ENCODE results near the gene ZNF326.

ZNF326 gene

GRCh38 chr1:89972024-89972423, 22.9 kb upstream of the ZNF326 start:
- no peak for DNase-seq (ENCODE audit: low spot score)
- H2BK12ac ChIP-seq (ENCODE audit: low read length): no peak overlapping the region
- no peak overlapping the region for H4K8ac ChIP-seq (ENCODE audit: low read depth, low read length)
- H4K91ac ChIP-seq (ENCODE audit: low read depth, low read length, poor library complexity): no peak overlapping the region
- no peak overlapping the region for H3K23ac ChIP-seq (ENCODE audit: low read depth, low read length, poor library complexity)
- no peak overlapping the region for H2AK5ac ChIP-seq (ENCODE audit: low read depth, low read length)
- H3K4me3 ChIP-seq (ENCODE audit: low read length in 2 of 2): no peak overlapping the region
- no peaks in the 10 kb centered on the region for H3K9me3 ChIP-seq (replicated peaks in 1 of 2; ENCODE audit: control insufficient read depth in 2 of 2, insufficient read depth in 1 of 2, low read depth in 1 of 2, low read length in 2 of 2)
- H3K79me1 ChIP-seq (ENCODE audit: low read depth, low read length): no peaks in the 10 kb centered on the region
- H2BK5ac ChIP-seq (ENCODE audit: low read length): no peak overlapping the region
- H3K4ac ChIP-seq (ENCODE audit: low read length): no peak overlapping the region
- no peak overlapping the region for H3K27ac ChIP-seq (replicated peaks; ENCODE audit: low read length)
- H2BK15ac ChIP-seq (ENCODE audit: low read length): no peak overlapping the region
- no peaks in the 10 kb centered on the region for H3K36me3 ChIP-seq (replicated peaks in 1 of 2; ENCODE audit: control insufficient read depth in 2 of 2, insufficient read depth in 2 of 2, low read length in 2 of 2)
- H3K18ac ChIP-seq (ENCODE audit: low read length): no peak overlapping the region
- H3K27me3 ChIP-seq (ENCODE audit: control insufficient read depth in 3 of 3, insufficient read depth in 3 of 3, low read depth in 1 of 3, low read length in 3 of 3): no peaks in the 10 kb centered on the region
- H2AFZ ChIP-seq (ENCODE audit: low read length): no peak overlapping the region
- no peaks in the 10 kb centered on the region for H3K4me1 ChIP-seq (ENCODE audit: control insufficient read depth in 2 of 2, insufficient read depth in 1 of 2, low read depth in 1 of 2, low read length in 2 of 2)
- H3K4me2 ChIP-seq (ENCODE audit: insufficient read depth, low read length, poor library complexity, severe bottlenecking): no peak overlapping the region
- no peak overlapping the region for H3K14ac ChIP-seq (ENCODE audit: low read length)
- no peak overlapping the region for H3K9ac ChIP-seq (ENCODE audit: low read depth, low read length, poor library complexity)
- no peak overlapping the region for H2BK120ac ChIP-seq (ENCODE audit: low read depth, low read length)

- Histone ChIP-seq H4K8ac (ENCODE audit: low read depth, low read length) (no peak overlapping the region), H3K9me3 (replicated peaks in 1 of 2; ENCODE audit: control insufficient read depth in 2 of 2, insufficient read depth in 1 of 2, low read depth in 1 of 2, low read length in 2 of 2) (no peaks in the 10 kb centered on the region), H3K4me2 (ENCODE audit: insufficient read depth, low read length, poor library complexity, severe bottlenecking) (no peak overlapping the region), H3K4me1 (ENCODE audit: control insufficient read depth in 2 of 2, insufficient read depth in 1 of 2, low read depth in 1 of 2, low read length in 2 of 2) (no peaks in the 10 kb centered on the region), H4K91ac (ENCODE audit: low read depth, low read length, poor library complexity) (no peak overlapping the region), H2BK12ac (ENCODE audit: low read length) (no peak overlapping the region), H3K4ac (ENCODE audit: low read length) (no peak overlapping the region), H3K14ac (ENCODE audit: low read length) (no peak overlapping the region), H3K27me3 (ENCODE audit: control insufficient read depth in 3 of 3, insufficient read depth in 3 of 3, low read depth in 1 of 3, low read length in 3 of 3) (no peaks in the 10 kb centered on the region), H2BK15ac (ENCODE audit: low read length) (no peak overlapping the region), H2AFZ (ENCODE audit: low read length) (no peak overlapping the region), H2BK120ac (ENCODE audit: low read depth, low read length) (no peak overlapping the region), H3K18ac (ENCODE audit: low read length) (no peak overlapping the region), H3K4me3 (ENCODE audit: low read length in 2 of 2) (no peak overlapping the region), H3K23ac (ENCODE audit: low read depth, low read length, poor library complexity) (no peak overlapping the region), H3K36me3 (replicated peaks in 1 of 2; ENCODE audit: control insufficient read depth in 2 of 2, insufficient read depth in 2 of 2, low read length in 2 of 2) (no peaks in the 10 kb centered on the region), H2AK5ac (ENCODE audit: low read depth, low read length) (no peak overlapping the region), H3K79me1 (ENCODE audit: low read depth, low read length) (no peaks in the 10 kb centered on the region), H3K9ac (ENCODE audit: low read depth, low read length, poor library complexity) (no peak overlapping the region), H3K27ac (replicated peaks; ENCODE audit: low read length) (no peak overlapping the region), H2BK5ac (ENCODE audit: low read length) (no peak overlapping the region)
- no CpG with 5 or more reads among the region's 8 CpGs for WGBS, 2 donors (ENCODE audit: extremely low coverage in 2 of 2, insufficient read length in 2 of 2, insufficient replicate concordance in 1 of 2)
- no peak for DNase-seq (ENCODE audit: low spot score)
These were observed 21.3 kb upstream of the ZNF326 start for GRCh38 chr1:89973471-89974127.

GRCh38 chr1:89974256-89974655, 20.7 kb upstream of the ZNF326 start:
- H3K79me1 ChIP-seq (ENCODE audit: low read depth, low read length): no peaks in the 10 kb centered on the region
- H4K91ac ChIP-seq (ENCODE audit: low read depth, low read length, poor library complexity): no peak overlapping the region
- no peak overlapping the region for H3K9ac ChIP-seq (ENCODE audit: low read depth, low read length, poor library complexity)
- H3K27me3 ChIP-seq (ENCODE audit: control insufficient read depth in 3 of 3, insufficient read depth in 3 of 3, low read depth in 1 of 3, low read length in 3 of 3): no peaks in the 10 kb centered on the region
- no peak overlapping the region for H3K4me3 ChIP-seq (ENCODE audit: low read length in 2 of 2)
- no peak for DNase-seq (ENCODE audit: low spot score)
- H3K9me3 ChIP-seq (replicated peaks in 1 of 2; ENCODE audit: control insufficient read depth in 2 of 2, insufficient read depth in 1 of 2, low read depth in 1 of 2, low read length in 2 of 2): no peaks in the 10 kb centered on the region
- no peak overlapping the region for H3K23ac ChIP-seq (ENCODE audit: low read depth, low read length, poor library complexity)
- no peak overlapping the region for H3K14ac ChIP-seq (ENCODE audit: low read length)
- no peak overlapping the region for H2BK120ac ChIP-seq (ENCODE audit: low read depth, low read length)
- no peak overlapping the region for H2AK5ac ChIP-seq (ENCODE audit: low read depth, low read length)
- H4K8ac ChIP-seq (ENCODE audit: low read depth, low read length): no peak overlapping the region
- WGBS, 2 donors (ENCODE audit: extremely low coverage in 2 of 2, insufficient read length in 2 of 2, insufficient replicate concordance in 1 of 2): no CpG with 5 or more reads among the region's 4 CpGs
- H3K4me1 ChIP-seq (ENCODE audit: control insufficient read depth in 2 of 2, insufficient read depth in 1 of 2, low read depth in 1 of 2, low read length in 2 of 2): no peaks in the 10 kb centered on the region
- H2AFZ ChIP-seq (ENCODE audit: low read length): no peak overlapping the region
- no peak overlapping the region for H2BK15ac ChIP-seq (ENCODE audit: low read length)
- H3K4me2 ChIP-seq (ENCODE audit: insufficient read depth, low read length, poor library complexity, severe bottlenecking): no peak overlapping the region
- no peaks in the 10 kb centered on the region for H3K36me3 ChIP-seq (replicated peaks in 1 of 2; ENCODE audit: control insufficient read depth in 2 of 2, insufficient read depth in 2 of 2, low read length in 2 of 2)
- H3K27ac ChIP-seq (replicated peaks; ENCODE audit: low read length): no peak overlapping the region
- H2BK12ac ChIP-seq (ENCODE audit: low read length): no peak overlapping the region
- no peak overlapping the region for H3K4ac ChIP-seq (ENCODE audit: low read length)
- no peak overlapping the region for H3K18ac ChIP-seq (ENCODE audit: low read length)
- H2BK5ac ChIP-seq (ENCODE audit: low read length): no peak overlapping the region

- Histone ChIP-seq H3K9me3 (replicated peaks in 1 of 2; ENCODE audit: control insufficient read depth in 2 of 2, insufficient read depth in 1 of 2, low read depth in 1 of 2, low read length in 2 of 2) (no peaks in the 10 kb centered on the region), H3K79me1 (ENCODE audit: low read depth, low read length) (no peaks in the 10 kb centered on the region), H3K4me2 (ENCODE audit: insufficient read depth, low read length, poor library complexity, severe bottlenecking) (no peak overlapping the region), H2BK15ac (ENCODE audit: low read length) (no peak overlapping the region), H3K18ac (ENCODE audit: low read length) (no peak overlapping the region), H4K8ac (ENCODE audit: low read depth, low read length) (no peak overlapping the region), H3K36me3 (replicated peaks in 1 of 2; ENCODE audit: control insufficient read depth in 2 of 2, insufficient read depth in 2 of 2, low read length in 2 of 2) (no peaks in the 10 kb centered on the region), H3K4me3 (ENCODE audit: low read length in 2 of 2) (no peak overlapping the region), H2AK5ac (ENCODE audit: low read depth, low read length) (no peak overlapping the region), H3K27ac (replicated peaks; ENCODE audit: low read length) (no peak overlapping the region), H2AFZ (ENCODE audit: low read length) (no peak overlapping the region), H3K27me3 (ENCODE audit: control insufficient read depth in 3 of 3, insufficient read depth in 3 of 3, low read depth in 1 of 3, low read length in 3 of 3) (no peaks in the 10 kb centered on the region), H2BK5ac (ENCODE audit: low read length) (no peak overlapping the region), H3K23ac (ENCODE audit: low read depth, low read length, poor library complexity) (no peak overlapping the region), H2BK12ac (ENCODE audit: low read length) (no peak overlapping the region), H4K91ac (ENCODE audit: low read depth, low read length, poor library complexity) (no peak overlapping the region), H3K9ac (ENCODE audit: low read depth, low read length, poor library complexity) (no peak overlapping the region), H3K14ac (ENCODE audit: low read length) (no peak overlapping the region), H3K4ac (ENCODE audit: low read length) (no peak overlapping the region), H3K4me1 (ENCODE audit: control insufficient read depth in 2 of 2, insufficient read depth in 1 of 2, low read depth in 1 of 2, low read length in 2 of 2) (no peaks in the 10 kb centered on the region), H2BK120ac (ENCODE audit: low read depth, low read length) (no peak overlapping the region)
- WGBS, 2 donors (ENCODE audit: extremely low coverage in 2 of 2, insufficient read length in 2 of 2, insufficient replicate concordance in 1 of 2): 100% methylated on average over 1 of the region's 4 CpGs; no CpG with 5 or more reads in 1 of the 2 donors
- DNase-seq (ENCODE audit: low spot score): no peak
These were observed 20.0 kb upstream of the ZNF326 start for GRCh38 chr1:89974696-89975470.

Data from neuronal stem cell (in vitro differentiated cells).